ENCODE results near the gene AEN.

The AEN gene

DNA sequence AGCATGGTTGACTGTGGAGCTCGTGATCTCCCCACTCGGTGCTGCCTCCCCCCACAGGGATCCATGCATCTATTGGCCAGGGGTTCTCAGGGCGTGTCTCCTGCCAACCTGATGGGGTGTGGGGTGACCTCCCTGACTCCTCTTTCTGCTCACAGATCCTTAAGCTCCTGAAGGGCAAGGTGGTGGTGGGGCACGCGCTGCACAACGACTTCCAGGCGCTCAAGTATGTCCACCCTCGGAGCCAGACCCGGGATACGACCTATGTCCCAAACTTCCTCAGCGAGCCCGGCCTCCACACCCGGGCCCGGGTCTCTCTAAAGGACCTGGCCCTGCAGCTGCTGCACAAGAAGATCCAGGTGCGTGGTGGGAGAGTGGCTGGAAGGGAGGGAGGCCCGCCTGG lies 7.9 kb downstream of the AEN start:
- TF ChIP-seq, protein P1, sequence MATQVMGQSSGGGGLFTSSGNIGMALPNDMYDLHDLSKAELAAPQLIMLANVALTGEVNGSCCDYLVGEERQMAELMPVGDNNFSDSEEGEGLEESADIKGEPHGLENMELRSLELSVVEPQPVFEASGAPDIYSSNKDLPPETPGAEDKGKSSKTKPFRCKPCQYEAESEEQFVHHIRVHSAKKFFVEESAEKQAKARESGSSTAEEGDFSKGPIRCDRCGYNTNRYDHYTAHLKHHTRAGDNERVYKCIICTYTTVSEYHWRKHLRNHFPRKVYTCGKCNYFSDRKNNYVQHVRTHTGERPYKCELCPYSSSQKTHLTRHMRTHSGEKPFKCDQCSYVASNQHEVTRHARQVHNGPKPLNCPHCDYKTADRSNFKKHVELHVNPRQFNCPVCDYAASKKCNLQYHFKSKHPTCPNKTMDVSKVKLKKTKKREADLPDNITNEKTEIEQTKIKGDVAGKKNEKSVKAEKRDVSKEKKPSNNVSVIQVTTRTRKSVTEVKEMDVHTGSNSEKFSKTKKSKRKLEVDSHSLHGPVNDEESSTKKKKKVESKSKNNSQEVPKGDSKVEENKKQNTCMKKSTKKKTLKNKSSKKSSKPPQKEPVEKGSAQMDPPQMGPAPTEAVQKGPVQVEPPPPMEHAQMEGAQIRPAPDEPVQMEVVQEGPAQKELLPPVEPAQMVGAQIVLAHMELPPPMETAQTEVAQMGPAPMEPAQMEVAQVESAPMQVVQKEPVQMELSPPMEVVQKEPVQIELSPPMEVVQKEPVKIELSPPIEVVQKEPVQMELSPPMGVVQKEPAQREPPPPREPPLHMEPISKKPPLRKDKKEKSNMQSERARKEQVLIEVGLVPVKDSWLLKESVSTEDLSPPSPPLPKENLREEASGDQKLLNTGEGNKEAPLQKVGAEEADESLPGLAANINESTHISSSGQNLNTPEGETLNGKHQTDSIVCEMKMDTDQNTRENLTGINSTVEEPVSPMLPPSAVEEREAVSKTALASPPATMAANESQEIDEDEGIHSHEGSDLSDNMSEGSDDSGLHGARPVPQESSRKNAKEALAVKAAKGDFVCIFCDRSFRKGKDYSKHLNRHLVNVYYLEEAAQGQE (IDR thresholded peaks at IDR 0.05; ENCODE audit: insufficient read depth in 1 of 2, low read depth in 2 of 2, low read length in 2 of 2): no peak
- TF ChIP-seq SIN3A (IDR thresholded peaks at IDR 0.05; ENCODE audit: borderline replicate concordance, insufficient read depth, low read length): no peak
- no peak for TF ChIP-seq FOXP2 (optimal IDR thresholded peaks at IDR 0.05; ENCODE audit: borderline replicate concordance, extremely low read depth, extremely low read length, insufficient read depth)
- no peak for TF ChIP-seq TAF1 (IDR thresholded peaks at IDR 0.05; ENCODE audit: borderline replicate concordance, insufficient read depth, low read length)
- TF ChIP-seq POLR2AphosphoS5 (IDR thresholded peaks at IDR 0.05; ENCODE audit: low read depth, low read length): no peak

DNA sequence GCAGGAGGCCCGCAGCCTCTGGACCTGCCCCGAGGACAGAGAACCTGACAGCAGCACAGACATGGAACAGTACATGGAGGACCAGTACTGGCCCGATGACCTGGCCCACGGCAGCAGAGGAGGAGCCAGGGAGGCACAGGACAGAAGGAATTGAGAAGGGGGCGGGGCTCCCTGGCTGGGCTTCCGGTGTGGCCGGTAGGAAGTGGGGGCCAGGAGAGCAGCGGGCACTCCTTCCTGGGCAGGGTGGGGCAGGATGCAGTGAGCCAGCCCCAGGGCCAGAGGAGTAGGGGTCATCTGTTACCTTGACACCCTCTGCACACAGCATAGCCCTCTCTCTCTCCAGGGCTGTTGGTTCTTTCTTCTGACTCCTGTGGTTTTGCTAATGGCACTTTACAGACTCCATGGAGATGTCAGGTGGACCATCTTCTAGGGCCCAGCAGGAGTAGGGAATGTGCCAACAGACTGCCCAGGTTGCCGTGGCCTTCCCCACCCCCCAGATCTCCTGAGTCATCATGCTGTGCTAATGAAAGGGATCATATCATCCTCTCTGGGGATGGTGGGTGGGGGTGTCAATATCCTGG lies 9.1 kb downstream of the AEN start:
- TF ChIP-seq, protein P1 (IDR thresholded peaks at IDR 0.05; ENCODE audit: insufficient read depth in 1 of 2, low read depth in 2 of 2, low read length in 2 of 2): no peak
- TF ChIP-seq FOXP2 (optimal IDR thresholded peaks at IDR 0.05; ENCODE audit: borderline replicate concordance, extremely low read depth, extremely low read length, insufficient read depth) (no peak), POLR2AphosphoS5 (IDR thresholded peaks at IDR 0.05; ENCODE audit: low read depth, low read length) (no peak), SIN3A (IDR thresholded peaks at IDR 0.05; ENCODE audit: borderline replicate concordance, insufficient read depth, low read length) (no peak), TAF1 (IDR thresholded peaks at IDR 0.05; ENCODE audit: borderline replicate concordance, insufficient read depth, low read length) (no peak)

DNA sequence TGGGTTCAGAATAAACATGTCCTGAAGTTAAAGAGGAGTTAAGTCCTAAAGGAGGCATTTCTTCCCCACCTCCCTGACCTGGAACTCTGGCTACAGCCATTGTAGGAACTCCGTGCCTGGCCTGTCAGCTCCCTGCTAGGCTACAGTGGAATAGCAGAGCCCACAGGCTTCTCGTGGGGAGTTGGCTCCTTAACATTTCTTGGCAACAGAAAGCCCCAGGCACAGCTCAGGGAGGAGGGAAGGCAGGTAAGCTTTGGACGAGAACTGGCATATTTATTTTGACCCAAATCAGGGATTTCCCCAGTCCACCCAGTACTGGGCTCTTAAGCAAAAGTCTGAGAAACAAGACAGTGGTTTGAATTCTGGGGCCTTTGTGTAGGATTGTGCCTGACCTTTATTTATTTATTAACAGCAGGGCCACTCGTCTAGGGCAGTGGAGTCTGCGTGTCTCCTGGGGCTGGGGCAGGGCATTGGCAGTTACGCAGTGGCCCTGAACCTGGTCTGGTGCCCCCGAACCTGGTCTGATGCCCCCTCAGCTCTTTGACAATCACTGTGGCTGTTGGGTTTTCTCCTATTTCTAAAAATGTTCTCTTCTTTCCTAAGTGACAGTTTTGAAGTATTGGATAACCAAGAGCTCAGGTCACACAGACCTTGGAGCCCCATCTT lies 9.8 kb downstream of the AEN start:
- TF ChIP-seq, protein P1 (IDR thresholded peaks at IDR 0.05; ENCODE audit: insufficient read depth in 1 of 2, low read depth in 2 of 2, low read length in 2 of 2): no peak
- TF ChIP-seq POLR2AphosphoS5 (IDR thresholded peaks at IDR 0.05; ENCODE audit: low read depth, low read length) (no peak), SIN3A (IDR thresholded peaks at IDR 0.05; ENCODE audit: borderline replicate concordance, insufficient read depth, low read length) (no peak), FOXP2 (optimal IDR thresholded peaks at IDR 0.05; ENCODE audit: borderline replicate concordance, extremely low read depth, extremely low read length, insufficient read depth) (no peak), TAF1 (IDR thresholded peaks at IDR 0.05; ENCODE audit: borderline replicate concordance, insufficient read depth, low read length) (no peak)

DNA sequence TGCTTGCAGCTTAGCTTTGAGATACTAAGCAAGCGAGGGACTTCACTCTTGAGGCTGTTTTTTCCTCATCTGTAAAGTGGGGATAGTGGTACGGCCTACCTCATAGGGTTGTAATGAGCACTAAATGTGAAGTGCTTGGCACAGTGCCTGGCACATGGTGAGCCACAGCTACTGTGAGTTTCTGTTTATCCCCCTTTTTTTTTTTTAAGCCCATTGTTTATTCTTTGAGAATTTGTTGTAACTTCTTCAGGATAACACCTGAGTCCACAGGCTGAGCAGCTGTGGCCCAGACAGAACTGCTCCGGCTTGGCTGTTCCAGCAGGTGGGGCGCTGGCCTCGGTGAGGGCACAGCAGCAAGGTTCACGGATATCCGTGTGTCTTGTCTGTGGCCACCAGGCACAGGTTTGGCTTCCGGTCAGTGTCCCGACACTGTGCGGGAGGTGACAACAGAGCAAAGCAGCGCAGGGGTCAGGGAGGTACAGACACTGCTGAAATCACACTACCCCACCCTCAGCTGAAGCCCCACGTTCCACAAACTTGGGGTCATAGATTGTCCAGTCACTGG lies 10.4 kb downstream of the AEN start:
- TF ChIP-seq, protein P1 (IDR thresholded peaks at IDR 0.05; ENCODE audit: insufficient read depth in 1 of 2, low read depth in 2 of 2, low read length in 2 of 2): no peak
- TF ChIP-seq TAF1 (IDR thresholded peaks at IDR 0.05; ENCODE audit: borderline replicate concordance, insufficient read depth, low read length) (no peak), SIN3A (IDR thresholded peaks at IDR 0.05; ENCODE audit: borderline replicate concordance, insufficient read depth, low read length) (no peak), POLR2AphosphoS5 (IDR thresholded peaks at IDR 0.05; ENCODE audit: low read depth, low read length) (no peak), FOXP2 (optimal IDR thresholded peaks at IDR 0.05; ENCODE audit: borderline replicate concordance, extremely low read depth, extremely low read length, insufficient read depth) (no peak)

All from PFSK-1 (cell line).